HUDEP-2 (cell line): ENCODE measurements around the gene COL9A1.
A peak's percentile ranks its signal among the peaks of the same experiment; 100 is the strongest.
"Not testable (repeated sequence)": the region's sequence is repeated elsewhere in the genome, so short reads cannot be mapped to it uniquely, and the experiment has no call there.

Experiments used
- DNase-seq, 76 experiments: peaks; one replicate each; lab custom pipeline; 2025; ENCODE audit not compliant: unreplicated experiment in 76 of 76; lab: John Stamatoyannopoulos, UW

Gene COL9A1

DNA sequence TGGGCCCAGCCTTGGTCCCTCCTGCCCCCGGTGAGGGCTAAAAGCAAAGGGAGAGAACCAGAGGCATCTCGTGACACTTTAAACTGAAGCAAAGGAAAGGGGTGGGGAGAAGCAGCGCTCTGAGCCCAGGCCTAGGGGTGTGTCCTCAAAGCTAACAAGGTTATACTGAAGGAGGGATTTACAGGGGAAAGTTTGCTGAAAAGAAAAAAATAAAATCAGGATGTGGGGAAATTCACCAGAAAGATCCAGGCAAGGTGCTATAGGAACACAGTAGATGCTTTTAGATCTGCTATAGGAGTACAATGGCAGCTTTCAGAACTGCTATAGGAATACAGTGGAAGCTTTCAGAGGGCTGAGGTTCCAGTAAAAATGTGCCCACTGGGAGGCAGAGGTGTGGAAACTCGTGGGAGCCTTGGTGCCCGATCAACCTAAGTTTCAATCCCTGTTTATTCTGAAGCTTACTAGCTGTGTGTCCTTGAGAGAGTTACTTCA lies at the start of gene COL9A1:
COL9A1 (minus strand) TSS at position 51 of the 492 bp plus-strand sequence. CDS start 160 bp downstream, outside the sequence.
- no peak for DNase-seq

GRCh38 chr6:70351461-70351860 lies 48.6 kb upstream of the COL9A1 start:
- no peak for DNase-seq

GRCh38 chr6:70345619-70346018 lies 42.7 kb upstream of the COL9A1 start:
- no peak for DNase-seq

DNA sequence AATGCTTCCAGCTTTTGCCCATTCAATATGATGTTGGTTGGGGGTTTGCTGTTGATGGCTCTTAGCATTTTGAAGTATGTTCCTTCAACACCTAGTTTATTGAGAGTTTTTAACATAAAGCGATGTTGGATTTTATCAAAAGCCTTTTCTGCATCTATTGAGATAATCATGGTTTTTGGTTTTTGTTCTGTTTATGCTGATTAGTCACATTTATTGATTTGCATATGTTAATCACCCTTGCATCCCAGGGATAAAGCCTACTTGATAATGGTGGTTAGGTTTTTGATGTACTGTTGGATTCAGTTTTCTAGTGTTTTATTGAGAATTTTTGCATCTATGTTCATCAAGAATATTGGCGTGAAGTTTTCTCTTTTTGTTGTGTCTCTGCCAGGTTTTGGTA lies 40.4 kb upstream of the COL9A1 start:
- no peak for DNase-seq

DNA sequence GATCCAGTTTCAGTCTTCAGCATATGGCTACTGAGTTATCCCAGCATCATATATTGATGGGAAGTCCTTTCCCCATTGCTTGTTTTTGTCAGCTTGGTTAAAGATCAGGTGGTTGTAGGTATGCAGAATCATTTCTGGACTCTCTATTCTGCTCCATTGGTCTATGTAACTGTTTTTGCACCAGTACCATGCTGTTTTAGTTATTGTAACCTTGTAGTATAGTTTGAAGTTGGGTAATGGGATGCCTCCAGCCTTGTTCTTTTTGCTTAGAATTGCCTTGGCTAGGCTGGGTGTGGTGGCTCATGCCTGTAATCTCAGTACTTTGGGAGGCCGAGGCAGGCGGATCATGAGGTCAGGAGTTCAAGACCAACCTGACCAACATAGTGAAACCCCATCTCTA lies 36.9 kb upstream of the COL9A1 start:
- DNase-seq, result not testable (repeated sequence)

GRCh38 chr6:70338775-70339174 lies 35.9 kb upstream of the COL9A1 start:
- DNase-seq, result no peak

DNA sequence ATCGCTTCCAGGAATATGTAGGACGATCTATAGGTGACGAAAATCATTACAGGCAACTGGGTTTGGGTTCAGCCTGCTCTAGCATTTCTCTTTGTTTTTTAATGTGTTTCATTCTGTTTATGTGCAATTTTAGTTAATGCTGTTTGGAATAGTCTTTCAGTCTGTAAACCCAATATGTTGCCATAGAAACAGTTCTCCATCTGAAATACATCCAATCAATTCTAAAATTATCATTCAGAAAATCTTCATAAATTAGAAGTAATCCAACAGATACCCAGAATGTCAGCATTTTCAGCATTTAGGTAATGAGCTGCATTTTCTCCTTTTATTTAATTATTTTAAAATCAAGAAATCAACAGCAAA lies 34.8 kb upstream of the COL9A1 start:
- DNase-seq, result no peak

DNA sequence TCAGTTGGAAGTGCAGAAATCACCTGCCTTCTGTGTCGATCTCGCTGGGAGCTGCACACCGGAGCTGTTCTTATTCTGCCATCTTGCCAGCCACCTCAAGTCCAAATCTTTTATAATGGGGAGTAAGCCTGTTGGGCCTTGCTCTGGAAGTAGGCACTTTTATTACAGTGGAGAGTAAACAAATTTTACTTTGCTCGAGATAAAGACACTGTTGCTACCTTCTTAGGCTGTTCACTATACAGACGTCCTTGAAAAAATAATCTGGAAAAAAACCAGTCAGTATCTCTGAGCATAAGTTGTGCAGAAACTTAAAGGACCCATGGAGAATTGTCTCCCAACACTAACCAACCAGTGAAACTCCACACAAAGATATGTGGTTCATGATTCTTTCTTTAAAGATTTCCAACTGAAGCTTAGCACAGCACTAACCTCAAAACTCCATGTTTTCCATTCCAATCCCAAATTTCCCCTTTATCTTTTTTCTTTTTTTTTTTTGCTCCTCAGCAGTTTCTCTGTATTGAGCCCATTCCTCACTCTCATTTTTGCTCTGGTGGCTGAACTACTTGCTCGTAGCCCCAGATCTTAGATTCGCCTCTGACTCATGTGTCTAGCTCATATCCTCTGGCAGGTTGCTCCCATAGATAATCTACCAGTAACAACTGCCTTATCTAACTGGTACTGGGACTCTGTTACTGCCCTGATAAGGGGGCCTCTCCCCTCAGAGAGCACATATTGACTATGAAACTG lies 34.3 kb upstream of the COL9A1 start:
- peak in 73 of 76 experiments; percentile 36 to 100 (median 93) for DNase-seq

GRCh38 chr6:70327036-70327435 lies 24.2 kb upstream of the COL9A1 start:
- DNase-seq, result no peak

DNA sequence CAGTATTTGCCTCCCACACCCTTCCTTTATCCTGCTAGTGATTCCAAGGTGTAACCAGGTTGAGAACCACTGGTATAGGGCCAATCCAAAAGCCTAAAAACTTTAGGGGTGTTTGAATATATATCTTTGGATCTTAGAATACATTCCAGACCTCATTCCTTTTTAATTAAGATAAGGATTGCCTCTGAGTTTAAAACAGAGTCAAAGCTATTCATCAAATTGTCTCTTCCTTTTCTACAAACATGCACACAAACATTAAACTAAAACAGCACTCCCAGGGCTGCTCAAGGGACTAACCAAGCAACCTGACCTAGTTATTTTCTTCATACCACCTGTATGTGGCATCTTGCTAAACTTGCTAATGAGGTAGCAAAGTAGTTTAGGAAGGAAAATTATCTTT lies 22.1 kb upstream of the COL9A1 start:
- no peak for DNase-seq

- not testable (repeated sequence) for DNase-seq
Measured at GRCh38 chr6:70317799-70318198, 14.9 kb upstream of the COL9A1 start.

GRCh38 chr6:70315079-70315751 lies 12.3 kb upstream of the COL9A1 start:
- no peak for DNase-seq

DNA sequence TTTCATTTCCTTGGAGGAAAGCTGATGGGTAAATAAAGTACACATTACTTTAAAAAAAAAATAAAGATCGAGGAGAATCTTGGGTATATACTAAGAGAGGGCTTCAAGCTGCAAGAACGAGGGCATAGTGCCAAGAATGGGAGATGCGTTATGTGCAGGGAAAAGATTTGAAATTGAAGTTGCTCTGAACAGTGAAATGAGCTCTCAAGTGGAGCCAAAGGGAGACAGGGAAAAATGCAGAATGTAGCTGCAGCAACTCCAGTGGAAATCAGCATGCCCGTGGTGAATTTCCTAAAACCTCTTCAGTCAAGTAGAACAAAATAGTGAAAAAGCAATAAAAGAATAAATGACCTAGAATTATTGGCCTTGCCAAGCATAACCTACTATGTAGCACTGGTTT lies 11.4 kb upstream of the COL9A1 start:
- no peak for DNase-seq

DNA sequence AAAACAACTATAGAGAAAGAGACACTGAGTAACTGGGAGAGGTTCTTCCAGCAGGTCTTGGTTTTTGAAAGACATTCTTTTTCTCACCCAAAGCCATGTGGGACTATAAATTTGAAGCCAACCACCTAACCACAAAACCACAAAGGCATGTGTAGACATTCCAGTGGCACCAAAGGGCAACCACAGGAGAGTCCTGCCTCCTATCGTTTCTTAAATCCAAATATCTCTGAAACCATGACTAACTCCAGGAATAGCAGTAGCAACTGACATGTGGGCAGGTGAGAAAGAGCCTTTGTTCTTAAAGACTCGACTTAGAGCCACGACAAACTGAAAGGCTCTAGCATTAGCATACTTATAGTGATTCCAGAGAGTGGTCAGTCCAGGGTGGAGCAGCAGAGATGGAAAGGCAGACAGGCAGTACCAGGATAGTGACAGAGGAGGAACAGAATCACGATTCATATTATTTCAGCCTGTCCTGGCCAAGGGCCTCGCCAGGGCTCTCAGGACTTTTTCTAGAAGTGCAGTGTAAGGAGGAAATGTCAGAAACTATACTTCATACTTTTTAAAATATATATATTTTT lies 9.4 kb upstream of the COL9A1 start:
- DNase-seq, result peak in 39 of 76 experiments; percentile 7 to 74 (median 36)

DNA sequence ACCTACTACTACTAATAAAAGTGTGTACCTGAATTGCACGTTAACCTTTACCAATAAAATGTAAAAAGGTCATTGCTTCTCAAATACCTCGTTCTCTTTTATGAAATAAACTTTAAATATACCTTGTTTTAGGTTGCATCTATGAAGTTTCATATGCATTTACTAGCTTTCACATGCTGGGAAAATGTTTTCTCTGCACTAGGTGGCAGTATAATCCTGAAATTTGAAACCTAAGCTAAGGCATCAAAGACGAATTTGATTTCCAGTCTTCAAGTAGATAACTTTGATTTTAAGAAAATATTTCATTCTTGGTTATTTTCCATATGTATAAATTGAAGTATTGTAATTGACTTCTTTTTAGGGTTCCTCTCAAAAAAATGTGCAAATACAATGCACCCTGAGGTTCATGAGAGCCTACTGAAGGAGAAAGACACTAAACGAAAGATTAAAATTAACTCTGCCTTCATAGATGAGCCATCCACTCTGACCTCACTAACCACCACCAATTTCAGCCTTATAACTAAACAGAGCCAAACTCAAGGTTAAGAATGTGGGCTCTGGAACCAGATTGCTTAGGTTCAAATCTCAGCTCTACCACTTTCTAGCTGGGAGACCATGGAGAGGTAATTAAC lies 7.3 kb upstream of the COL9A1 start:
- peak in 32 of 76 experiments; percentile 19 to 76 (median 56) for DNase-seq

DNA sequence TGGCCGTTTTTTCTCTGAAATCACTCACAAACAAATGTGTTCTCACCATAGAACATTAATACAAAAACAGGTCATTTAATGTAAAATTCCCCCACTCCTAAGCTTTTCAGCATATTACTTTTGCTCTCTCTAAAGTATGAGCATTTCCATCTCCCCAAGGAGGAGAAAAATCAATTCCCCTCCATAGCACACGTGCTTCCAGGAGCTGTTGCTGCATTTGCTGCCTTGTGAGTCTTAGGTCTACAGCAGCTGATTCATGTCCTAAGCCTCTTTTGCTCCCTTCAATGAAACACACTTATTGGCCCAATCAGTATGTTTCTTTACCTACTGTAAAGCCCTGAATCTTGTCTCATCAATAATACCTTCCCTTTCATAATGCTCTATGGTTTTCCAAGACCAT lies 6.4 kb upstream of the COL9A1 start:
- DNase-seq, result no peak

DNA sequence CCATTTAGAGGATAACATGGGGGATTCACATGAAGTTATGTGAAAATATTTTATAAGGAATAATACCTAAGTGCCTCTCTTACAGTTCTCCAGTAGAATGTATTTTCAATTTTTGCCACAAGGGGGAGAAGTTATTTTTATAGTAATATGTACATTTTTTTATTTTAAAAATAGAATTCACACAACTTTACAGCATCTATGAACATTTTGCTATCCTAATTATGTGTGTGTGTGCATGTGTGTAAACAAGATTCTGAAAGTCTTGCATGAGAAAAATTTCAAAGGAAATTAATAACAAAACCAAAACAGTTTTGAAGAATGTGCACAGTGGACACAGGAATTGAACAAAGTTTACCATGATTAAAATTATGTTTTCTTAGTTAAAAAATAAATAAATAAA lies 5.3 kb upstream of the COL9A1 start:
- not testable (repeated sequence) for DNase-seq

DNA sequence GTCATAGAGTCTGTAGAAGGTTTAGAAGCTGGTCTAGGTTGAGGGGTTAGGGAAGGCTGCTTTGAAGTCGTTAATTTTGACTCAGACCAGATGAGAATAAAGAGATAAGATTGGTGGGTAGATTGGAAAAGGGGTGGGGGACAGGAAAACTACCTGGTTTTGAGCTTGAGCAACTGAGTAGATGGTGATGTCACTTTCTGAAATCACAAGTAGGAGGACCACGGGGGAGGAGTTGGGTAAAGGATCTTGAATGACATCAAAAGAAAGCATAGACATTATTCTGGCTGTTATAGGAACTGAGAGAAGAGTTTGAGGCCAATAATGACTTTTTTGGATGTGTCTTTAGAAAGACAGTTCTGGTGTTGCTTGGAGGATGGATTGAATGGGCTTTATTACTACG lies 4.1 kb upstream of the COL9A1 start:
- no peak for DNase-seq

GRCh38 chr6:70304616-70305015 lies 1.7 kb upstream of the COL9A1 start:
- no peak for DNase-seq

DNA sequence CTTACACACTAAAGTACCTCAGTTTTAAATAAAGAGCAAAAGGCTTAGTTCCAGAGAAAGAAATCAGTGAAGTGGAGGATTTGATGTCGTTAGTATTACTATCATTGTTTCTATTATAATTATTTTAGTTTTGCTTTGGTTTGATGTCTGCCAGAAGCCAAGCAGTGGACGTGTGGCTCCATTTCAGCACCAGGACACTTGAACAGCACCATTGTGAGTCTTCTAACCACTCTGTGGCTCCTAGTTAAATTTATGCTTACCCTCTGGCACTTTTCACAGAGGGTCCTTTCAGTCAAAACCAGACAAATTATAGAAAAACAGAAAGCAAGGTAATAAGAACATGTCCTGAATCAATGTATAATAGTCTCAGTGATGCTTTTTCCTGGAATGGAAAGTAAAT lies 3.4 kb downstream of the COL9A1 start:
- peak in 3 of 76 experiments; percentile 17 to 23 (median 18) for DNase-seq

- no peak for DNase-seq
Measured at GRCh38 chr6:70298068-70298467, 4.8 kb downstream of the COL9A1 start.
